ENCODE results near the gene HPSE. TPM values are rescaled to one million over a fixed set of nuclear protein-coding genes. Genes with fewer than 3 reads are reported as not detected.

The HPSE gene
- total RNA-seq, 1 experiment from 2014 or later = 12.6 TPM

GRCh38 chr4:83308672-83309071, 26.0 kb downstream of the HPSE start:
- ChIA-PET POLR2A (no interaction called here), CTCF (no interaction called here), RAD21 (ENCODE audit: low non-redundant PET in 1 of 2, low total read pairs in 2 of 2, uncharacterized antibody in 2 of 2, unreplicated experiment in 2 of 2) (no interaction called here)
- Histone ChIP-seq H3K79me2 (ENCODE audit: insufficient read depth, low read length) (no peaks in the 10 kb centered on the region), H3K4me3 (replicated peaks in 1 of 2; ENCODE audit: low read depth in 1 of 2, low read length in 2 of 2) (no peak overlapping the region), H4K20me1 (ENCODE audit: insufficient read depth) (no peaks in the 10 kb centered on the region), H3K9me2 (ENCODE audit: insufficient read depth) (no peaks in the 10 kb centered on the region), H3K9me3 (ENCODE audit: control insufficient read depth in 1 of 2, insufficient read depth in 1 of 2, low read depth in 1 of 2, low read length in 2 of 2) (no peaks in the 10 kb centered on the region), H3K4me1 (ENCODE audit: control insufficient read depth in 1 of 2, insufficient read depth in 2 of 2, low read length in 2 of 2) (no peaks in the 10 kb centered on the region), H3K9ac (ENCODE audit: low read length) (no peak overlapping the region), H3K27ac (ENCODE audit: low read depth, low read length) (no peak overlapping the region), H3K27me3 (ENCODE audit: insufficient read depth, low read length) (no peaks in the 10 kb centered on the region), H3K36me3 (ENCODE audit: control insufficient read depth in 1 of 2, insufficient read depth in 2 of 2, low read length in 2 of 2) (no peaks in the 10 kb centered on the region), H3K4me2 (ENCODE audit: low read length) (no peak overlapping the region), H2AFZ (ENCODE audit: low read depth, low read length, poor library complexity, severe bottlenecking) (no peak overlapping the region)
- intact Hi-C loops (cut with micrococcal nuclease) = no loop called here
- BruUV-seq (replicated peaks) = no TSS peak
- DNase-seq (ENCODE audit: low read depth, low spot score) (no peak), ATAC-seq (no peak)
- no peak for TF ChIP-seq ZNF274 (IDR thresholded peaks at IDR 0.05; ENCODE audit: low read depth, low read length)

- no peaks in the 10 kb centered on the region for H3K27me3 ChIP-seq (ENCODE audit: insufficient read depth, low read length)
- TF ChIP-seq EZH2 (IDR thresholded peaks at IDR 0.05) (no peak), REST (IDR thresholded peaks at IDR 0.05; ENCODE audit: low read depth) (no peak), SIN3A (IDR thresholded peaks at IDR 0.05; ENCODE audit: low read depth) (no peak), POLR2A (IDR thresholded peaks at IDR 0.05; ENCODE audit: borderline replicate concordance, extremely low read depth, insufficient read depth, insufficient read length) (no peak), ZNF274 (IDR thresholded peaks at IDR 0.05; ENCODE audit: low read depth, low read length) (no peak), FOSL1 (IDR thresholded peaks at IDR 0.05; ENCODE audit: low read depth) (no peak), ELF1 (IDR thresholded peaks at IDR 0.05; ENCODE audit: borderline replicate concordance, low read depth) (no peak), SRF (IDR thresholded peaks at IDR 0.05; ENCODE audit: low read depth) (no peak)
- no peak overlapping the region for H3K4me3 ChIP-seq (replicated peaks in 1 of 2; ENCODE audit: low read depth in 1 of 2, low read length in 2 of 2)
- ChIA-PET RAD21 (ENCODE audit: low non-redundant PET in 1 of 2, low total read pairs in 2 of 2, uncharacterized antibody in 2 of 2, unreplicated experiment in 2 of 2) (no interaction called here), CTCF (no interaction called here), POLR2A (no interaction called here)
- BruUV-seq (replicated peaks) = no TSS peak
- no peak overlapping the region for H3K9ac ChIP-seq (ENCODE audit: low read length)
- H3K27ac ChIP-seq (ENCODE audit: low read depth, low read length) = no peak overlapping the region
- no peak overlapping the region for H2AFZ ChIP-seq (ENCODE audit: low read depth, low read length, poor library complexity, severe bottlenecking)
- ATAC-seq (no peak), DNase-seq (ENCODE audit: low read depth, low spot score) (no peak)
- H3K9me2 ChIP-seq (ENCODE audit: insufficient read depth) = no peaks in the 10 kb centered on the region
- H3K9me3 ChIP-seq (ENCODE audit: control insufficient read depth in 1 of 2, insufficient read depth in 1 of 2, low read depth in 1 of 2, low read length in 2 of 2) = no peaks in the 10 kb centered on the region
- intact Hi-C loops (cut with micrococcal nuclease) = no loop called here
- no peaks in the 10 kb centered on the region for H3K79me2 ChIP-seq (ENCODE audit: insufficient read depth, low read length)
- H4K20me1 ChIP-seq (ENCODE audit: insufficient read depth) = no peaks in the 10 kb centered on the region
- no peak overlapping the region for H3K4me2 ChIP-seq (ENCODE audit: low read length)
- no peaks in the 10 kb centered on the region for H3K36me3 ChIP-seq (ENCODE audit: control insufficient read depth in 1 of 2, insufficient read depth in 2 of 2, low read length in 2 of 2)
- no peaks in the 10 kb centered on the region for H3K4me1 ChIP-seq (ENCODE audit: control insufficient read depth in 1 of 2, insufficient read depth in 2 of 2, low read length in 2 of 2)
Measured at GRCh38 chr4:83307920-83308319, 26.7 kb downstream of the HPSE start.
